Epithelial cell of alveolus of lung (primary cell): ENCODE data around the gene KIF20A. TPM values are rescaled to one million over a fixed set of nuclear protein-coding genes. Genes with fewer than 3 reads are reported as not detected.

Source experiments
- total RNA-seq: library from RNA; depleted of rRNA; stranded (reverse); fragments of >200 nt; gene quantifications from 2 replicates; pipeline ENCODE4 v1.2.1, GENCODE V29; 2015

The KIF20A gene
- 35.4 and 44.1 TPM in 2 replicates for total RNA-seq

GRCh38 chr5:138178516-138179276 is at the start of gene KIF20A, which contains the start of gene BRD8:
KIF20A (plus strand) TSS chr5:138179112; CDS start chr5:138179681, 569 bp downstream.
BRD8 (minus strand) TSS chr5:138178630; CDS start chr5:138178614, 16 bp downstream.

DNA sequence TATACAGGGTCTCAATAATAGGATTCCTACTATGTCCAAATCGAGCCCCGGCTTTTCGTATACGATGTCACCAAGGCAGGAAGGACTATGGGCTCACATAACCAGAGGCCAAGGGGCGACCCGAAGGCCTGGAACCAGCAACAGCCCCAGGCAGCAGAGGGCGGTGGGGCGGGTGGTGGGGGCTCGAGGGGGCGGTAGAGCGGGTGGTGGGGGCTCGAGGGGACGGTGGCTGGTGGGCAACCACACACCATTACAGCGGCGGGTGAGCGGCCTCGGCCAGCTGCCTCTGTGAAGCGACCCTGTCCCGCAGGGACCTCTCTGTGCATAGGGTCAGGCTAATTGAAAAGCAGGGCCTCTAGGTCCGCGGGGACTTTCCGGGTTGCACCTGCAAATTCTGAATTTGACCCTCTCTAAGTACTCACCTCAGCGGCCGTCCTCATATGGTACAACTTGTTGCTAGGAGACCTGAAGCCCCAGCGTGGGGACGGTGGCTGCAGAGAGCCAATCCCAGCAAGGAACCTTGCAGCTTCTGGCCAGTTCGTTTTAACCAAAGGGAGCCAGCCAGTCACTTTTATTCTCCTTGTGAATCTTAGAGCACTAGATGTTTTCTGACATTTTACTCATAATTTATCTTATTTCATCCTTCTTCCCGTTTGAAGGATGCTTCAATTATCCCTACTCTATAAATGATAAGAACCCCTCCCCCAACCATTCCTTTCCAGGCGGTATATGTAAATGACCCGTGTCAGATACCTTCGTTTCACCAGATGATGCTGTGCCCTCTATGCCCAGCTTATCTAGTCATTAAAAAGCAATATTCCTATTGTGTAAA is 39.7 kb upstream of the KIF20A start, which contains the start of gene NME5:
Gene NME5 (minus strand): TSS at position 480 of the 832 bp plus-strand sequence. CDS start 648 bp downstream, outside the sequence.

DNA sequence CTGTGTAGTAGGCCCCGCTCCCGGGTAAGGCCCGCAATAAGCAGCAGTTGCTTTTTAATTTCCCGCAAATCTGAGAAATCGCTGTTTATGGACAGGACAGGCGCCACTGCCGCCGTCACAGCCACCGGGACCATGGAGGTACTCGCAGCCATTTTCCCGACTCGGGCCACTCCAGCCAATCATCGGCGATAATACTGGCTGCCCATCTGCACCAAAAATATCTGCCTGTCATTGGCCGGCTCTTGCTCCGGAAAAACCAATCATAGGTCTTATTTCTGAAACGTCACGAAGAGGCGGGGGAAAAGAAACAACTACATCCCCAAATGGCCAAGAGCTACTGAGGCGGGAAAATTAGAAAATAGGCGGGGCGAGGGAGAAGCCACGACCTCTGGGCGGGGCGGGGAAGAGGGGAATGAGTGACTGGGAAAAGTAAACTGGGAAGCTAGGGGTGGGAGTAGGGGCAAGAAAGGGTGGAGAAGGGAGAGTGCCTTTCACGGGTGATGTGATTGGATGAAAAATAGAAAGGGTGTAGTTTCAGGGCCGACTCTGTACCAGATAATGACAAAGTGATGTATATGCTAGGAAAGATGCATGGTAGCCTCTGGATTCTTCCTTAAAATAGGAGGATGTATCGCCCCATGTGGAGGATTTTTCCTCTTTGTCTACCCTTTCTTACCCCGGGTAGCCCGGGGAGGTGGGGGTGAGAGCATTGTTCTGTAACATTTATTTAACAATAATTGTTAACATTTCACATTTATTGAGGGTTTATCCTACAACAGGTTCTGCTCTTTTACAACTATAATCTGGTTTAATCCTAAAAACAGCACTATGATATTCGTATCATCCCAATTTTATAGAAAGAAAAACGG is 34.5 kb downstream of the KIF20A start, which contains the start of gene CDC23:
Gene CDC23 (minus strand): TSS at position 163 of the 869 bp plus-strand sequence. CDS start 11 bp downstream, at position 152.

Other genes with a start within 250 kb of the KIF20A start
- gene FAM13B, start 146.0 kb upstream of the KIF20A start, total RNA-seq: 5.6 and 9.7 TPM in 2 replicates
- gene WNT8A, start 95.1 kb upstream of the KIF20A start, total RNA-seq: not detected in 2 replicates
- gene NME5, start 39.7 kb upstream of the KIF20A start, total RNA-seq: 1.4 and 1.7 TPM in 2 replicates
- gene BRD8, start 482 bp upstream of the KIF20A start, total RNA-seq: 20.0 and 68.6 TPM in 2 replicates
- 16.8 and 19.7 TPM in 2 replicates for gene CDC23, start 34.2 kb downstream of the KIF20A start, total RNA-seq
- gene GFRA3, start 95.5 kb downstream of the KIF20A start, total RNA-seq: not detected in 2 replicates
- 8.5 and 11.1 TPM in 2 replicates for gene CDC25C, start 152.7 kb downstream of the KIF20A start, total RNA-seq
- gene FAM53C, start 159.2 kb downstream of the KIF20A start, total RNA-seq: 25.9 and 41.4 TPM in 2 replicates
- gene KDM3B, start 173.6 kb downstream of the KIF20A start, total RNA-seq: 31.3 and 44.5 TPM in 2 replicates